ENCODE results near the gene DLX6. TPM values are rescaled to one million over a fixed set of nuclear protein-coding genes. Genes with fewer than 3 reads are reported as not detected.

Gene DLX6
- total and polyA plus RNA-seq, 4 donors: not detected

Small RNA genes within 50 kb of the gene (small RNA-seq; reads per million reads assigned to genes)
- not detected for gene RF01778 (ENCODE audit: low replicate concordance)
- not detected for gene RF01887 (ENCODE audit: low replicate concordance)
- not detected for gene RF01888 (ENCODE audit: low replicate concordance)

Other genes starting within 250 kb of the DLX6 start
- 1 to 10 TPM in 1 of 2 donors, under 1 TPM in 1; 0.18 to 1.1 TPM for gene DLX5, start 19.3 kb downstream of the DLX6 start, total RNA-seq
- gene DLX5, start 19.3 kb downstream of the DLX6 start, polyA plus RNA-seq: under 1 TPM in 1 of 2 donors, not detected in 1; 0.22 TPM
- gene SDHAF3, start 112.1 kb downstream of the DLX6 start, total RNA-seq: 10 to 100 TPM; 12.0 to 15.8 TPM
- gene SDHAF3, start 112.1 kb downstream of the DLX6 start, polyA plus RNA-seq: 10 to 100 TPM in 1 of 2 donors, 1 to 10 TPM in 1; 6.3 to 13.6 TPM

Data from lung (tissue), 5 donors.